HS-5 (cell line): ENCODE measurements around the gene RABEP1.

ENCODE experiments used
- DNase-seq: peaks from one replicate; pipeline ENCODE4 v3.0.0-alpha.2; 2012; ENCODE audit warnings: low read depth

The RABEP1 gene

DNA sequence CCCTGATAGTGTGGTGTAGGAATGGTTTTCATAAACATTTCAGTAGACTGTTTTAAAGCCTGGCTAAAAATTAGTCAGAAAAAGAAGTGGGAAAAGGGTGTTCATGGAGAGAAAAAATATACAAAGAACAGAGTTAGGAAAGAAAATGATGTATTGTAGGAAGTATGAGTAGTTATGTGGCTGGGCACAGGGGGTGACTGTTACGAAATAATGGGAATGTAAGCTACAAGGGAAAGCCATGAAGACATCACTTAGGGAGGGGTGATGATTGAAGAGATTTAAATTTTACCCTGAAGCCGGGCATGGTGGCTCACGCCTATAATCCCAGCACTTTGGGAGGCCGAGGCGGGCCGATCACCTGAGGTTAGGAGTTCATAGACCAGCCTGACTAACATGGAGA lies 82.1 kb downstream of the RABEP1 start:
- no peak for DNase-seq

DNA sequence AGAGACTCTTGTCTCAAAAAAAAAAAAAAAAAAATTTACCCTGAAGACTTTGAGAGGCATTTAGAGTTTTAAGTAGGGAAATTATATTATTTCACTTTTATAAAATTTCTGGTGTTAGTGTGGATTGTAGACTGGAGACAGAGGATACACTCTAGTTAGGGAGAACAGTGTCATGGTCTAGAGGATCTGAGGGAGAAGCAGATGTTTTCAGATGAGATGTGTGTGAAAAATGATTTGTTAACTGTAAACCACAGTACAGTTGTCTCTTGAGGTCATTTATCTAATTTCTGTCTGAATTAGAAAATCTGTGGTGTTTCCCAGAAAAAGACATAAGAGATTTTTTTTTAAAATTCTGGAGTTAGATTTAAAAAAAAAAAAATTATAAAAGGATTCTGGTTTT lies 82.6 kb downstream of the RABEP1 start:
- no peak for DNase-seq

DNA sequence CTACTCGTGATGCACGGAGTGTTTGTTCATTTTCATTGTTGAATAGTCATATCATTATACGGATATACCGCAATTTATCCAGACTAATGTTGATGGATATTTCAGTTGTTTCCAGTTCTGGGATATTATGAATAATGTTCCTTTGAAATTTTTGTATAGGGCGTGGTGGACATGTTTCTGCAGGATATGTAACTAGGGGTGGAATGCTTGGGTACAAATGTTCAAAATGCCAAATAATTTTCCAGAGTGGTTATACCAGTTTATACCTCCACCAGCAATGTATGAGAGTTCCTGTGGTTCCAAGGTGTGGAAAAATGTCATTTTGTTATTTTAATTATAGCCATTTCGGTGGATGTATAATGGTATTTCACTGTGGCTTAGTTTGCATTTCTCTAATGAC lies 83.7 kb downstream of the RABEP1 start:
- DNase-seq: no peak

DNA sequence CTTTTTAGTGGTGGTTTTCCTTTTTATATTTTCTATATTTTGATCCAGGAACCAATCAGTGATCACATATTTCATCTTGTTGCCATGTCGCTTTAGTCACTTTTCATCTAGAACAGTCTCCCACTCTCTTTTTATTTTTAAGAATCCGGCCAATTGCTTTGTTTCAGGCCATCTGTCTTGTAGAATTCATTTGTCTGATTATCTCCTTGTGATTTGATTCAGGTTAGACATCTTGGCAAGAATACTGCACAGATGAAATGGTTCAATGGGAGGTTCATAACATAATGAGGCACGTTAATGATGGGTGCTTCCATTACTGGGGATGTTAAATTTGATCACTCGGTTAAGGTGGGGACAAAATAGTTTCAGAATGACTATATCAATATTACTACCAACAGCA lies 88.3 kb downstream of the RABEP1 start:
- no peak for DNase-seq

DNA sequence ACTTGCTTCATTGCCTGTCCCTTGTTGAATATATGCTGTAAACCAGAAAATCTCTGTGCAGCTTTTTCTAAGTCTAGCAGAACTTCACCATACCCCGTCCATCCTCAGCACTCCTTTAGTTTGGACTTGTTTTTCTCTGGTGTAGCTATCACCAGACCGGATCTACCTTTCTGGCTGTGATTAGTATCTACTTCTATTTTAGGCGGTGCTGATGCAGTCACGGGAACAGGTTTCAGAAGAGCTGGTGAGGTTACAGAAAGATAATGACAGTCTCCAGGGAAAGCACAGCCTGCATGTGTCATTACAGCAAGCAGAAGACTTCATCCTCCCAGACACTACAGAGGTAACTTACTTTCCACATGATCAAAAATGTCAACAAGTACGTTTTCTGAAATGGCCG lies 91.0 kb downstream of the RABEP1 start:
- DNase-seq: no peak

DNA sequence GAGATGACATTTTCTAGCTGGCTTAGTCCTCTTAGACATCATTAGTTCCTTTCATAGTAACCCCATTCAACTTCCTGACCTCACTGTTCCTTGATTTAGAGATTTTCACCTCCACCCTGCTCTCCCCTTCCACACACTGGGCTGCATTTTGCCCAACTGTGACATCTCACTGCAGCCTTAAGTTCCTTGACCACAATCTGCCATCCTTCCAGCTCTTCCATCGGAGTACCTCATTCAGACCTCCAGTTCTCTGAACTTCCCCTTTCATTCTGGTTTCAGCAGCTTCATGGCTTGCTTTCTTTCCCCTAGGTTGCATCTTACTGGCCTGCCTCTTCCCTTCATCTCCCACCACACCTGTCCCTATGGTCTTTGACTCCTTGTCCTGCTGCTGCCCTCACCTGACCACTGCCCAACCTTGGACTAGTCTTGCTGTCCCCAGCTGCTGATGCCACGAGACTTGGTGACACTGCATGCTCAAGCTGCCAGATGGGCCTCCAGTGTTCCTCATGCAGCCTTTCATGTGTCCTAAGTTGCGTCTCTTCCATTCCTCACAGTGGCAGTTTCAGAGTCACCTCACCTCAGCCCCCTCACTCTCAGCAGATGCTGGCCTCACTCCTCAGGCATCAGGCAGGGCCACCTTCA lies 96.6 kb downstream of the RABEP1 start:
- DNase-seq: no peak

DNA sequence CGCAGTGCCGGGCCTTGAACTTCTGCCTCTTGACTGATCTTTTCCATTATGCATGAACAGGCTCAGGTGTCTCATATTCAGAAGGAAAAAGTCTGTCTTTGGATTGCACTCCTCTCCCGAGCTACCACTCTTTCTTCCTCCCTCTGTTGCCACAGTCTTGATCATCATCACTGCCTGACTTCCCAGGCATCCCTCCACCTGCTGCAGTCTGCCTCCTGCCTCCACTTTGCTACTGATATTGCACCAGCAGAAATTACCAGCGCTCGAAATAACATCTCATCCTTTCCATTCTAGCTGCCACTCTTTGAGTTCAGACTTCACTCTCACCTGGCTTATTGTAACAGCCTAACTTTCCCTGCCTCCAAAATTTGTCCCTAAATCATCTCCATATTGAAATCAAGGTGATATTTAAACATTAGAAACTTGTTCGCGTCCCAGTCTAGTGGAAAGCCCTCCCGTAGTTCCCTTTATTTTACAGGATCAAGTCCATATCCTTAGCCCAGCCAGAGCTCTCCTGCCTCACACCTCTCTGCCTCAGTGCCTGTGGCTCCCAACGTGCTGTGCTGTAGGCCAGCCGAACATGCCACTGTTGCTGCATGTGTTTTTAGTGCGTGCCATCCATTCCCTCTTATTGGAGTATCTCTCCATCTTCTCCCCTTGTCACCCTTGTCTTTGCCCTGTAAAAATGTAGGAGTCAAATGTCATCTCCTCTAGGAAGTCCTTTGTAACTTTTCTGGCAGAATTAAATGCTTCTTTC lies 97.4 kb downstream of the RABEP1 start:
- DNase-seq: no peak

DNA sequence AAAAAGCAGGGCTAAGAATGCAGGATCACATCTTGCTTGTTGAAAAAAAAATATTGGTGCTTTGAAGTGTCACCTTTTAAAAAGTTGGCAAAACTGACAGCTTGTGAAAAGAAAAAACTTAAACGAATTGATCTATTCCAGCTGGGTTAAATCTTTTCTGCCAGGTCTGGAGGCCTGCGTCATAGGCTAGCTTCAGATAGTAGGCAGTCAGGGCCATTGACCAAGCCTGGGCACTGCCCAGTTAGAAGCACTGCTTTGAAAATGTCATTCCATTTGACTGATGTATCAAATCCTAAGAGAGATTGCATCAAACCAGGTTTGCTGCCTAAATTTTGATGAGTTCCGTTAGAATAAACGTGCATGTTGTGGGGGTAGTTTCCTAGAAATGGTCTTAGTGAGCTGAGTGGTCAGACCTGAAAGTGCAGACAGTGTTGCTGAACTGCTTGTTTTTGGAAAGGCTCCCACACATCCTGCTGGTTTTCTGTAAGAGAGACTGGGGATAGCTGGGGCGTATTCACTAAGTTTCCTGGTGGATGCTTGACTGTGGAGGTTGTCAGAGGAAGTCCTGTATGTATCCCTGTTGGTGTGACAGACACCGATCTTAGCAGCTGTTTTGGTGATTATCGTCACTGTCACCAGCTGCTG lies 98.5 kb downstream of the RABEP1 start:
- DNase-seq: no peak

DNA sequence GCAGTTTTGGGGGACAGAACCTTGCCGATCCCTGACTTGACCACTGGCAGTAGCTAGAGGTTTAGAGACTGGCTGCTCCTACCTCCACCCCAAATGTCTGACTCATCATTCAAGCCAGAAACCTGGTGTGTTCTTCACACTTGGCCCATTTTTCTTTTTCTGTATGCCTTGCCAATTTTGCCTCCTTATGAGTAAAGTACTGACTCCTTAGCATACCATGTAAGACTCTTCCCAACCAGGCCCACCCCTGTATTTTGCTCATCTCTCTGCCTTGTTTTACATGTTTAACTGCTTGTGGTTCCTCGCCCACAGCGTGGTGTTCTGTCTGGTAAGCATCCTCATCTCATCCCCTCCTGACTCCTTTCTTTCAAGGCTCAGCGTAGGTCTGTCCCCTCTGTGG lies 99.5 kb downstream of the RABEP1 start:
- DNase-seq: no peak

DNA sequence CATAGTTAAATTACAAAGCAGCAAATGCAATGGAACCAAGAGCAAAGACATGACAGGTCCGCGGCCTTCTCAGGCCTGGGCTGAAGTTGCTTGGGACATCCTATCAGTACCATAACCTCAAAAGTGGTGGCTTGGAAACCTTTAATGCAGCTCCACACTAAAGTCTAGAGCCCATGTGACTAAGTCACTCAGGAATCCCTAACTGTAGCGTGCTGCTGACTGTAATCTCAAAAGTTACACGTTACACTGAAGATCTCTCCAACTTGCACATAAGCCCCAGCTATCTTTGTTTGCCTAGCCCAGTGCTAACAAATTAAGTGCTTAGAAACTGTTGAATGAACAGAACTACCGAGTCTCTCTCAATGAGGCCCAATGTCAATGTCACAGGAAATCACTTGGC lies 109.6 kb downstream of the RABEP1 start:
- DNase-seq: no peak

DNA sequence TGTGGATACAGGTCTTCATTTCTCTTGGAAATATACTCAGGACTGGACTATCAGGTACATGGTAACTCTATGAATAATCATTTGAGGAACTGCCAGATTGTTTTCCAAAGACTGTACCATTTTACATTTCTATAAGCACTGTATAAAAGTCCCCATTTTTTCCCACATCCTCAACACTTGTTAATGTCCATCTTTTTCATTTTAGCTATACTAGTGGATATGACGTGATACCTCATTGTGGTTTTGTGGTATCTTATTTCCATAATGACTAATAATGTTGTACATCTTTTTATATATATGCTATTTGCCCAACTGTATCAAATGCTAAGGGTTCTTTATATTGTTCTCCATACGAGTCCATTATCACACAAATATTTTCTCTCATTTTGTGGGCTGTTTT lies 114.5 kb downstream of the RABEP1 start:
- no peak for DNase-seq

DNA sequence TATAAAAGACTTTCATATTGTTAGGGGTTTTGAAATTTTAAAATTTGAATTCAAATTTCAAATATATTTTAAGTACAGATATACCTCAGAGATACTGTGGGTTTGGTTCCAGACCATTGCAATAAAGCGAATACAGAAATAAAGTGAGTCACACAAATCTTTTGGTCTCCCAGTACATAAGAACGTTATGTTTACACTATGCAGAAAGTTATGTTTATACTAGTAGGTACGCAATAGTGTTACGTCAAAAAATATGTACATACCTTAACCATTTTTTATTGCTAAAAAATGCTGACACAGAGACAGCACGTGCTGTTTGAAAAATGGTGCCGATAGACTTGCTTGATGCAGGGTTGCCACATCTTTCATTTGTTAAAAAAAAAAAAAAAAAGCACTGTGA lies 117.7 kb downstream of the RABEP1 start:
- DNase-seq: no peak

DNA sequence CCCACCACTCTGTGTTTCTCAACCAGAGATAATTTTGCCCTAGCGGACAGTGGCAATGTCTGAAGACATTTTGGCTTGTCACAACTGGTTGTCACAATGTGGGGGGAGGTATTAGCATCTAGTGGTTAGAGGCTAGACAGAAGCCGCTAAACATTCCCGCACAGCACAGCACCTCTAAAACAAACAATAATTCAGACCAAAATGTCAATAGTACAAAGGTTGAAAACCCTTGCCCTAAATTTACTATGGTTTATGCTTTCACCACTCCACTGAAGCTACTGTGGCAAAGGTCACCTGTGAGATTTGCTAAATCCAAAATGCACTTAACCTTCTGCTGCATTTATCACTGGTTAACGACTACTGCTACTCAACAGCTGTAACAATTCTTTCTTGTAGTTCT lies 123.3 kb downstream of the RABEP1 start:
- DNase-seq: no peak

DNA sequence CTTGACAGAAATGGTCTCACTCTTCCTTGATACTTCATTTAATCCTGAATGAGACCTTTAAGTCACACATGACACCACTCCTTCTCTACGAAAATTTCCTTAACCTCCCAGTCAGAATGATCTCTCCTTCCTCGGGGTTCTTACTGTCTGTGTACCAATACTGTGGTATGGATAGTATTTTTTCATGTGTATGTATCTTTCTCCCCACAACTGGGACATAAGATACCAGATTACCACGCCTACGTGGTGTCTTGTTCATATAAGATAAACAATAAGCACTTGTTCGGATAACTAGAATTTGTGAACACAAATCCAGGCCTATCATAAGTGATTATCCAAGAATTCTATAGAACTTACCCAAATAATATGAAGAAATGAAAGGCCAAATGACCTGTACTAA lies 126.1 kb downstream of the RABEP1 start:
- no peak for DNase-seq

DNA sequence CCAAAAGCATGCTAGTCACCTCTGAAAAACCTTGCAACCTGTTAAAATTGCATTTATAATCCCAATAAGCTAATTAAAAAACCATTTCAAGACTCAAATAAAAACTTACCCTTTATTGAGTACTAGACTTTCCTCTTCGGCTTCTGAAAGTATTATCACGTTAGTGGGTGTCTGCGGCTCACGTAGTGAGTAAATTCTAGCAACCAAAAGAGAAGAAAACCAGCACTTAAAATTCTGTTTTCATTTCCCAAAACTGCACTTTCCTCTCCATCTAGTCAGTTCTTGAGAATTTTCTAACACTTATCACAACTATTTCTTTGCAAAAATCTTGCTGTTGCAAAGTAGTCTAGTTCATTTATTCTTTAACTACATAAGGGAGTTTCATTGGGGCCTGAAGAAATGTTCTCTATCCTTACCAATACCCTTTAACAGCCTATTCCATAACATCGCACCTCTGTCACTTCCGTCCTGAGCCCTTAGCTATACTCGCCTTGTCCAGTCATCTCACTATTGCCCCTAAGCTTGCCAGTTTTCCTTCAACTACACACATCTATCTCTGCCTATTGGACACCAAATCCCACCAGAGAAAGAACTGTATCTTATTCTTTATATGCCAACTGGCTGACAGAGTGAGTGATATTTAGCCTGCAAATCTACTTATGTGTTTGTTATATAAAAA lies 128.6 kb downstream of the RABEP1 start:
- no peak for DNase-seq

DNA sequence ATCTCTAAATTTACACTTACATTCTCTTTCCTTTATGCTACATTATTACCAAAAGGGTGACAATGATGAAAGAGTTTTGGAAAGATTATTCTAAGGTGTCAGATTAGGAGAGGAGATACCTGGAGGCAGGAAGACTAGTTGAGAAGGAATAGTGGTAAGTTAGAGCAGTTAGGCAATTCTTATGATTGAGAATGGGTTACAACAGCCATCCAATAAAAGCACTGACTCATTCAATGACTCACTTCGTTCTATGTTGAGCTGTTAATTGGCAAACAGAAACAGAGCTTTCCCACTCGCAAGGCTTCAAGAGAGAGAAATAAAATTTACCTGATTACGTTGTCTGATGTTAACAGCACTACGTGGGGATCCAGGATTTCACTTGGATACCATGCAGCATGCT lies 131.6 kb downstream of the RABEP1 start:
- DNase-seq: peak; percentile 91

DNA sequence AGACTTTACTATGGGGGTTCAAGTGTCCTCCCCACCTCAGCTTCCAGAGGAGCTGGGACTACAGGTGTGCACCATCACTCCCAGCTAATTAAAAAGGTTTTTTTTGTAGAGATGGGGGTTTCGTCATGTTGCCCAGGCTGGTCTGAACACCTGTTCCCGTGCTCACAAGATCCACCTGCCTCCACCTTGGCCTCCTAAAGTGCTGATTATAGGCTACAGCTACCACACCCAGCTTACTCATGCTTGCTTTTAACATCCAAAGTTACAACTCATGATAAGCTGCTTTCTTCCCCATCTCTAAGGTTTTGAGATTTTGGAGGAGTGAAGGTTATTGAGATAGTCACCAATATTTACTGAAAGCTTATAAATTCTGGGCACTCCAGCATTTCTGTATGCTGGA lies 134.8 kb downstream of the RABEP1 start:
- no peak for DNase-seq

DNA sequence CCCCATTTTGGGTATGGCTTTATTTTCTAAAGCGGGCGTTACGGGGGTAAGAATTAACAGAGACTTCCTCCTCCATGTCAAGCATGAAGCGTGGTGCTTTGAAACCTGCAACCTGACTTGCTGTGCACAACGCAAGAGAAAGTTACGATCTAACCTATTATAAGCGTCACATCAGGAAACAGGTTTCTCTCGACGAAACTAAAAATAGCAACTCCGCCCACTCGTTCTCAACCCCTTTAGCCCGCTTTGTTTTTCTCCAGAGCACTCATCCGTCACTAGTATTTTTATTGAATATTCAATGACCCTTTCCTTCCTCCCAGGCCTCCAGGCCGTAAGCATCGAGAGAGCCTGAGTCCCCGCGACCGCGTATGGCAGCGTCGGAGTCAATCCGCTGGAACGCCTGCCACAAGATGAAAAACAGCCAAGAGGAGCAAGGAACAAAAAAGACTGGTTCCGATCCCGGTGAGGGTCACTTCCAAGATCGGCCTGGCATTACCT lies 136.8 kb downstream of the RABEP1 start:
- DNase-seq: no peak

DNA sequence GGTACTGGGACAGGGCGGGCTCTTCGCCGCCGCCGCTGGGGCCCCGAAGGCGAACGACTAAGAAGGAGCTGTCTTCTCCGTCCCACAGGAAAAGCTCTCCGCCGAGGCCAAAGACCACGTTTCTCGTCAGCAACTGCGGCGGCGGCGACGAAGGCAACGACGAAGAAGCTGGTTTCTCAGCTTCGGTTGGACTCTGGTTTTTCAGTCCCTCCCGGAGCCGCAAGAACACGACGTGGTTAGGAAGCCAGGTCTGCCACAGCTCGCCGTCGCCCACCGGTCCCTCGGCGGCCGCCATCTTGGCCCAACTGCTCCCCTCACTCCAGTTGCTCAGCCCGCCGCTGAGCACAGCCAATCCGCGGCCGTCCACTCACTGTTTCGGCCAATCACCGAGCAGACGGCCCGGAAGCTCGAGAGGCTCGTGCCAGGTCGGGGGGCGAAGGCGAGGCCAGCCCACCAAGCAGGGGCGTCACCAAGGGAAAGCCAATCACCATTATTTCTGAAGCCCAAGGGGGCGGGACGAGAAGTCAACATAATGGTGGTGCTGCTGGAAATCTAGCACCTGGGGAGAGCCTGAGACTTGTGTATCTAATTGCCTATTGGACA lies 137.4 kb downstream of the RABEP1 start, which contains the start of gene NUP88:
TSS of gene NUP88 (minus strand) at position 307 of the 603 bp plus-strand sequence. CDS start at position 295, 12 bp downstream.
- peak; percentile 90 for DNase-seq

DNA sequence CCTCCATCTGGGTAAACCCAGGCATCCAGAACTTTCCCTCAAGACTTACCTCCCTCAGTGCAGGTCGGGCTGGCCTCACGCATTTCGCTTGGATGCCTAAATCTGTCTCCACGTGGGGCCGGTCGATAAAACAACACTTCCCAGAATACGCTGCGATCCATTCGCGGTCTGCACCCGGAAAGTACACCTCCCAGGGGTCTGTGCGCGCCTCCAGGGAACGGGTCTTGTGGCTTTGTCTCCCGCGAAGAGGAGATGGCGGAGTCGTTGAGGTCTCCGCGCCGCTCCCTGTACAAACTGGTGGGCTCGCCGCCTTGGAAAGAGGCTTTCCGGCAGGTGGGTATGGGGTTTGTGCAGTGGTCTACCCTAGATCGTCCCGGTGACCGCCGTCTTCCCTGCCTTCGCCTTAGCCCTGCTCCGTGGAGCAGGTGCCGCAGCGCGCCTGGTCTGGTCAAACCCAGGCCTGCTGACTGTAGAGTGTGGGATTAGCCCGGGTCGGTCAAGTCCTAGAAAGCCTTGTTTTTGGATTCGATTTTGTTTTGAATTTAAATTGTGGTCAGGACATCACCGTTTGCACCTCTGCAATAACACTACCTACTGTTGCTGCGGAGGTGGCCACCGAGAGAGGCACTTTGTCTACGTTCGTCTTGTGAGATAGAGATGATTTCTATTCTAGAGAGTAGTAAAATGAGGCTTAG lies 138.0 kb downstream of the RABEP1 start, which contains the start of gene RPAIN:
TSS of gene RPAIN (plus strand) at position 224 of the 695 bp plus-strand sequence. CDS start at position 253, 29 bp downstream.
- DNase-seq: no peak

DNA sequence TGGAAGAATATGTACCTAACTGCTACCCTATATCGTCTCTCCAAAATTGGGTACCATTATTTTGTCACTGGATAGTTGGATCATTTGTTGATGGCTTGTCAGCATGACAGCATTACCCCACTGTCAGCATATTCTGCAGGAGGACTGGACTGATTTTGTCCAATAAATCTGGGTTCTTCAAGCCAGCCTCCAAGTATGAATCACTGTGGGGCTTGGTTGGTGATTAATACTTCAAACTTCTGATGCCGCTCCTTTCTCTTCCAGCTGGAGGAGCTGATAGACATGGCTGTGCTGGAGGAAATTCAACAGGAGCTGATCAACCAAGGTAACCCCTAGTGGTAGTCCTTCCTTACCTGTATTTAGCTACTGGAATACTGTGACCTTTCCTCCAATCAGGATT lies 140.4 kb downstream of the RABEP1 start:
- peak; percentile 70 for DNase-seq
